ENCODE data around the gene HLTF. TPM values are rescaled to one million over a fixed set of nuclear protein-coding genes. Genes with fewer than 3 reads are reported as not detected.
"Not testable (repeated sequence)": the region's sequence is repeated elsewhere in the genome, so short reads cannot be mapped to it uniquely, and the experiment has no call there.

HLTF gene
- total RNA-seq, 2 donors from 2014 or later: 27.5 to 33.6 TPM

GRCh38 chr3:148992635-148993255 lies 93.6 kb downstream of the HLTF start:
- ATAC-seq (ENCODE audit: insufficient number of reproducible peaks, low FRiP score, low read depth) (no peak), DNase-seq (ENCODE audit: low spot score) (no peak)
- Histone ChIP-seq H3K36me3 (peaks cover 22% of the 10 kb centered on the region), H3K4me1 (ENCODE audit: control insufficient read depth in 1 of 2, low read depth in 2 of 2) (peaks cover 8 to 34% of the 10 kb centered on the region in 2 donors), H3K4me3 (peak overlapping the region; percentile 96), H3K9me3 (no peaks in the 10 kb centered on the region), H3K27me3 (replicated peaks; ENCODE audit: insufficient read depth) (no peaks in the 10 kb centered on the region), H3K27ac (peak overlapping the region; percentile 98 to 99)
- no peak for TF ChIP-seq CTCF (IDR thresholded peaks at IDR 0.05)

GRCh38 chr3:148992027-148992634 lies 94.2 kb downstream of the HLTF start:
- DNase-seq (ENCODE audit: low spot score) (peak; percentile 20), ATAC-seq (ENCODE audit: insufficient number of reproducible peaks, low FRiP score, low read depth) (no peak)
- TF ChIP-seq CTCF (IDR thresholded peaks at IDR 0.05): no peak
- H3K27ac ChIP-seq: peak overlapping the region; percentile 98 to 99
- peaks cover 8 to 34% of the 10 kb centered on the region in 2 donors for H3K4me1 ChIP-seq (ENCODE audit: control insufficient read depth in 1 of 2, low read depth in 2 of 2)
- peaks cover 21% of the 10 kb centered on the region for H3K36me3 ChIP-seq
- H3K4me3 ChIP-seq: peak overlapping the region; percentile 96
- no peaks in the 10 kb centered on the region for H3K27me3 ChIP-seq (replicated peaks; ENCODE audit: insufficient read depth)
- no peaks in the 10 kb centered on the region for H3K9me3 ChIP-seq

GRCh38 chr3:148991219-148992026 lies 94.9 kb downstream of the HLTF start, which contains the start of gene GYG1:
Gene GYG1, plus strand, starts transcription at chr3:148991540. Its CDS starts 101 bp downstream, at chr3:148991641.
- DNase-seq (ENCODE audit: low spot score) (peak; percentile 45), ATAC-seq (ENCODE audit: insufficient number of reproducible peaks, low FRiP score, low read depth) (peak; percentile 77)
- Histone ChIP-seq H3K27me3 (replicated peaks; ENCODE audit: insufficient read depth) (no peaks in the 10 kb centered on the region), H3K4me1 (ENCODE audit: control insufficient read depth in 1 of 2, low read depth in 2 of 2) (peaks cover 8 to 34% of the 10 kb centered on the region in 2 donors), H3K27ac (peak within 1 kb of the TSS; percentile 98 to 99), H3K36me3 (peaks cover 15% of the 10 kb centered on the region), H3K4me3 (peak within 1 kb of the TSS; percentile 96), H3K9me3 (no peaks in the 10 kb centered on the region)
- TF ChIP-seq CTCF (IDR thresholded peaks at IDR 0.05): peak; percentile 26

- Histone ChIP-seq H3K9me3 (no peaks in the 10 kb centered on the region), H3K4me1 (ENCODE audit: control insufficient read depth in 1 of 2, low read depth in 2 of 2) (peaks cover 8 to 34% of the 10 kb centered on the region in 2 donors), H3K36me3 (peaks cover 4% of the 10 kb centered on the region), H3K27ac (peak overlapping the region; percentile 98 to 99), H3K27me3 (replicated peaks; ENCODE audit: insufficient read depth) (no peaks in the 10 kb centered on the region), H3K4me3 (no peak overlapping the region)
- ATAC-seq (ENCODE audit: insufficient number of reproducible peaks, low FRiP score, low read depth): no peak
- TF ChIP-seq CTCF (IDR thresholded peaks at IDR 0.05): no peak
- no peak for DNase-seq (ENCODE audit: low spot score)
These were observed 96.1 kb downstream of the HLTF start for GRCh38 chr3:148990236-148990635.

GRCh38 chr3:148987551-148987950 lies 98.8 kb downstream of the HLTF start:
- ATAC-seq (ENCODE audit: insufficient number of reproducible peaks, low FRiP score, low read depth); DNase-seq (ENCODE audit: low spot score); H3K36me3 ChIP-seq; H3K4me3 ChIP-seq; H3K9me3 ChIP-seq; H3K27me3 ChIP-seq (replicated peaks; ENCODE audit: insufficient read depth); H3K27ac ChIP-seq: not testable (repeated sequence)
- H3K4me1 ChIP-seq (ENCODE audit: control insufficient read depth in 1 of 2, low read depth in 2 of 2): peaks cover 2 to 10% of the 10 kb centered on the region in 2 donors

All from thoracic aorta (tissue), 2 donors.